GM21717 (cell line): ENCODE data around the gene PHYHIPL.

ENCODE experiments used
- ATAC-seq: cut with Tn5 transposase; IDR thresholded peaks from one replicate; pipeline ENCODE4 v1.9.1; 2021; ENCODE audit warnings: mild to moderate bottlenecking, moderate library complexity; ENCODE audit not compliant: unreplicated experiment

Gene PHYHIPL

DNA sequence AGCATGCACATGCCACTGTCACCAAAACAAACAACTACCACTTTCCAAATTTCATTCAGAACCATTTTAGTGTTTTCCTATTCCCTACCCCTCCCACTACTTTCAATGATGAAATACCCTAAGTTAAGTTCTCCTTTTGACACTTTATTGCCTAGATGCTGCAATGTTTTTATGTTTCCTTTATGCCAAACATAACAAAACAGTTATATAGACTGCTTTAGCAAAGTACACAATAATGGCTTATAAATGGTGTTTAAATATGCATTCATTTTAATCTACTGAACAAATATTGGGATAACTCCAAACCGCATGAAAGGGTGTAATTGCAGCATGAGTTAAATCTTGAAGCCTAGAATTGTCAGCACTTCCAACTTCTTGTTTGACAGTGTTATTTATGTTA, 69.2 kb downstream of the PHYHIPL start:
- ATAC-seq, result no peak

DNA sequence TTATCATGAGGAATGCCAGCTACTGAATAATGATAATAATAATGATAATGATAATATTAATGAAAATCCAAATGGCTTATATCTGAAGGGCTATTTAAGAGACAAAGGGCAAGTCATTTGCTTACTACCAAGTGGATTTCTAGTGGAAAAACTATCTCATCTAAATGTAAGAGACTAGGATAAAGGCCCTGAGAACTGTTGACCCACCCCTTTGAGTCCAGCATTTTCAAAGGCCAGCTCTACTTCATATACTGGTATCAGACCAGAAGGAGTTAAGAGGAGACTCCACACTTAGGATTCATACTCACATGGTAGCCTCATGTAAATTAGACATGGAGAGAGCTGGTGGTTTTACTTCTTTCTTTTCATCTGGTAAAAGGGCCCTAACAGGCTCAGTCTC, 76.0 kb downstream of the PHYHIPL start:
- ATAC-seq, result no peak

DNA sequence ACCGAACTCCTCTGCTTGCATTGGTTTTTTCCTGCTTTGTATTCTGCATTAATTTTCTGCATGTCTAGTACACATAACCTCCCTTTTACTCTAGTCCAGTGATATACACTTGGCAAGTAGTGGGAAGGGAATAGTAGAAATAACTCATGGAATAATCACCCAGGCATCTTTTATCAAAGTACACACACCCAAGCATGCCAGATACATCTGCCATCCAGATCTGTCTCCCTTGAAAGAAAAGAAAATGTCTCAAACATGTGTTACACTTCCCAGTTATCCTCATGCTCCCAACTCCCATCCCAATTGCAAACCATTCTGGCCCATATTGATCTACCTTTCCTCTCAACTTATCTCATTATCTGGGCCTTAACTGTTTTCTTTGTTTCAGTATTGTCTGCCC, 79.0 kb downstream of the PHYHIPL start:
- no peak for ATAC-seq

- ATAC-seq, result no peak
Observed at GRCh38 chr10:59257224-59257623, 80.8 kb downstream of the PHYHIPL start.

- ATAC-seq, result no peak
Observed at GRCh38 chr10:59258890-59259289, 82.4 kb downstream of the PHYHIPL start.

DNA sequence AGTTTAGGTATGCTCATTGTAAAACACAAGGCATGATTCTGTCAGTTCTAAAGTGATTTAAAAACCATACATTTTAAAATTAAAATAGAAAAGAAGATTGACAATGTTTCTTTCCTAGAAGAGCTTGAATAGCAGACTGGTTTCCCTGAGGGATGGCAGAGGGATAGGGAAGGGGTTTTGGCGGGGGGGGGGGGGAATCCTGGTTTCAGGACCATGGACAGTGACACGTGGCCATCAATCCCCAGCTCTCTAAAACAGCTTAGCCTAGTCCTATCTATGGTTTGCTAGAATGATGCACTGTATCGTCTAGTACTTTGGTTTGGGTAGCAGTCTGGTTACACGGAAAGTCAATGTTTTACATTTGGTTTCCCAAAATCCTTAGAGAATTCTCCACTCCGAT, 88.7 kb downstream of the PHYHIPL start:
- no peak for ATAC-seq

DNA sequence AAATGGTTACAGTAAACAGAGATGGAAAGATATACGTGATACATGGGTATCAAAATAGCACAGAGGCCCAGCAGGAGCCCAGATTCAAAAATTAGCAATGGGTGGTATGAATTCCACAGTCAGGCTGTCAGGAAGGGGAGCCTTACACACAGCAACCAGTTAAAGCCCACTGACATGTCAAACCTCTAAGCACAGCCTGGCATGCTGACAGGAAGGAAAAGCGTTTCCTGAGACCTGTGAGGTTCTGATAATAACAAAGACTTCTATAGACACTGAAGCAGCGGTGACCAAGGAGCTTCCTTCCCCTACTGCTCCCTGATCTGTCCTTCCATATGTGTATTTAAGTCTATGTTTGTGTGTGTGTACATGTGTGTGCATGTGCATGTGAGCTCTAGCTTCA, 89.9 kb downstream of the PHYHIPL start:
- no peak for ATAC-seq

GRCh38 chr10:59268460-59268859, 92.0 kb downstream of the PHYHIPL start:
- ATAC-seq, result no peak

- ATAC-seq, result no peak
Observed at GRCh38 chr10:59269651-59270050, 93.2 kb downstream of the PHYHIPL start.

DNA sequence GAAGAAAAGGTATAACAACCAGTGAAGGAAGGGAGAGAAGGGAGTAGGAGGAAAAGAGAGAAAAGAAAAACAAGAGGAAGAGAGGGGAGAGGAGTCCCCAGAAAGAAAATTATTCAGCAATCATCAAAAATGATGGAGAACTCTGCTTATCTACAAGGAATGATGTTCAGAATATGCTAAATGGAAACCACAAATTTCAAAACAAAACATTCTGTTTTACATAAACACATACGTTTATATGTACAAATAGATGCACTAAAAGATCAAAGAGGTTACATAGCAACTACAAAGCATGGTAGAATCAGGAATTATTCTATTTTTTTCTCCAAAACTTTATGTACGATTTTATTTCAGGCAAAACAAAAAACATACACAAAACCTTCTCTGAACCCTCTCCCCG, 94.0 kb downstream of the PHYHIPL start:
- ATAC-seq, result no peak

DNA sequence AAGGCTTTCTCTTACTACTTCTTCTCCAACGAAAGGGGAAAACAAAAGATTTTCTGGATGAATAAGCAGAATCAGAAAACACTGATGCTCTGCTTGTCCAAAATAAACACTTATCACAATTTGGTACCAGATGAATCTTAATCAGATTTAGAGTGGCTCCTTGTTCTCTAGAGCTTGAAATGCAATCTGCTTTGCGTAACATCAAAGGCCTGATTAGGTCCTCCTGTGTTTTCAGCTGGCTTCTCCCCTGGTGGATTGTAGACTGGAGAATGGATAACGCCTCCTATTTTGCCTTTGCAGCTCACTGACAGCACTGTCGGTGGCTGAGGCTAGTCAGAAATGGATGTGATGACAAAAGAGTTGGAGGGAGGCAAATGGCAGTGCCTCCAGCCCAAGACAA, 94.7 kb downstream of the PHYHIPL start:
- no peak for ATAC-seq

DNA sequence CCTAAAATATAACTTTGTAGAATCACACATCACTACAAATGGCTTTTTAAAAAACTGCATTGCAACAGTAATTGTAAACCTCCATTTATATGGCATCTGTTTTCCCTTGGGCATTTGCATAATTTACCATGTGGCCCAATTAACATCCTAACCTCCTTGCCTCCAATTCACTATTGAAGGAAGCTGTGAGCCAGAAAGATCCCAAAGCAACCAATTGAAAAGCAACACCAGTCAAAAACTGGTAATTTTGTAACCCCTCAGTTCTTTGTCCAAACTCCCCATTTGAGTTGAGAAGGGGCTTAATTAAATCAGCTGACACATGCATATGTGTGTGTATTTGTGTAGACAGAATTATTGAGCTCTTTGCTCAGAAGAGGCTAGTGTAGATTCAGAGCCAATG, 95.6 kb downstream of the PHYHIPL start:
- ATAC-seq, result no peak

DNA sequence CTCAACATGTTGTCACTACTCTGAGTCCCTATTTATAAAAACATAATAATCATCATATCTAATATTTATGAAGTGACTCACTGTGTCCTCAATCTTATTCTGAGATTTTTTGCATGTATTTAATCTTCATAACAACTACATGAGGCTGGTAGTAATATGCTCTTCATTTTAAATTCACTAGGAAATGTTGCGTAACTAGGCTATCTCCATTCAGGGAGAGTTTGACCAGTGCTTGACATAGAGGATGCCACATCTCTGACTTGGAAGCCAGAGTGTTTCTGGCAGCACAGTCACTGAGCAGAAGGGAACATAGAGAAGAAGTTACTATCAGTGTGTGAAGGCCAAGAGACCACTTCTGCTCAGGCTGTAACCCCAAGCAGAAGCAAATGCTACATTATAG, 97.0 kb downstream of the PHYHIPL start:
- no peak for ATAC-seq

GRCh38 chr10:59276133-59276532, 99.7 kb downstream of the PHYHIPL start:
- ATAC-seq, result no peak

DNA sequence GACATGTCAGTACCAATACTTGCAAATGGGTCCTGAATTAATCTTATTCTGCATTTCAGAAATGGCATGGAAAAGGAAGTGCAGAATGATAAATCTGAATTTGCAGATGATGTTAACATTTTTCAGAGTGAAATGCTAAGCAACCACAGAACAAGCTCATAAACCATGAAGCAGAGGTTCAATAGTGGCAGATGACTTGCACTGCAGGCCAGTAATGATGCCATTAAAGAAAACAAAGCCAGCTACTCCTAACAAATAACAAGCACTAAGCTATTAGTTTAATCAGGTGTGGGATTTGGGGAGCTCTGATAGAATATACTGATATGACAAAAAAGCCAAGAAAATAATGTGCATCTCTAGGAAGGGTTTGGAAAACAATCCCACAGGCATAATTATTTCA, 100.5 kb downstream of the PHYHIPL start:
- ATAC-seq, result no peak

GRCh38 chr10:59279476-59279875, 103.0 kb downstream of the PHYHIPL start:
- no peak for ATAC-seq

GRCh38 chr10:59279991-59280505, 103.6 kb downstream of the PHYHIPL start:
- no peak for ATAC-seq

GRCh38 chr10:59281861-59282260, 105.4 kb downstream of the PHYHIPL start:
- no peak for ATAC-seq

DNA sequence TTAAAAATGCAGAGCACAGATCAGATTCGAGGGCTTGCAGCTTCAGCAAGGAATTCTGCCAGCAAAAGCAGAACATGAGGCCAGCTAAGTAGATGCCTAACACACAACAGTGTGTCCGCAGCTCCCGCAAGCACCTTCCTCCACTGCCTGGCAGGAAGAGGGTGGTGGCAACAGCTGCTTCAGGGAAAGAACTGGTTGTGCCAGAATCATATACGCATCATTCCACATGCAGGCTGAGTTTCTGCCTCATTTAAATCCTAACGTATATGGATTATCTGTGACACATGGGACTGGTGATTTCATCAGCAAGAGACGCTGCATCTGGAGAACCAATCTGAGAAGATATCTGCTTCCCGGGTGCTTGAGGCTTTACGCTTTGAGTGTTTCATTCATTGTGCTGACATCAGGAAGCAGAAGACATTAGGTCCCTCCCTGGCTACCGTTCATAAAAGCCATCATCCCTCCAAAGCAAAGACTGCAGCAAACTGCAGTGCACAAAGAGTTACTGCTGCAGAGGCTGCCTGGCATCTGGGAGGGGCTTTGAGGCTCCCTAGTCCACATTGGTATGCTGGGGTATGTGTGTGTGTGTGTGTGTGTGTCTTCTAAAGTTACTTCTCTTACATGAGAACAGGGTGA, 107.1 kb downstream of the PHYHIPL start:
- ATAC-seq, result no peak

DNA sequence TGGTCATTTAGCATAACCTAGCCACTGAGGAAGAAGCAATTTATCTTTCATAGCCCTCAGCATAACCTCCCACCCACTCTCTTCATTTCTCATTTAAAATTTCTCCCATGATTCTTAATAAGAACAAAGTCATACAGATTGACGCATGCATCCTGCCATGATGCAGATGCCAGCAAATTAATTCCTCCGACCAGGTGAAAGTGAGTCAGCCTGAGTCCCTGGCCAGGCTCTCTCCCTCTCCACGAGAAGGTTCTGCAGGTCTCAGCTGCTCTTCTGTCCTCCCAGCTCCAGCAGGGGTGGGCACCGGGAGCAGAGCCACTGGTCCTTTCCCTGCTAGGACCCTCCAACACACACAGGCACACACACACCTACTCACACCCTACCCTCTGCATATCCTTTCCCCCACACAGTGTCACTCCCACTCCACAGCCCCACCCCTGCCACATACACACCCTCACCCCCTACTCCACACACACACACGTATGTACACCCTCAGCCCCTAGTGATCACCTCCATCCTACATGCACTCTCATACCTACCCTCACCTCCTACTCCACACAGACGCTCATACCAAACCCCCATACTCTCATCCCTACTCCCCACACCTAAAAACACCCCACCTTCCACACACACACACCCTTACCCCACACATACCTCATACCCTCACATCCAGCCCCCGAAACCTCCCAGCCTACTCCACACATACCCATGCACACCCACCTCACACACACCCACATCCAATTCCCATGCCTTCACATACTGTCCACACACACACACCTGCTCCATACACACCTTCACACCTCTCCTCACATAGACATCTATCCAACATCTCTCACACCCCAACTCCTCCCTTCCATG, 107.9 kb downstream of the PHYHIPL start:
- ATAC-seq, result no peak

GRCh38 chr10:59285073-59285472, 108.6 kb downstream of the PHYHIPL start:
- ATAC-seq, result no peak

GRCh38 chr10:59285848-59286247, 109.4 kb downstream of the PHYHIPL start:
- ATAC-seq, result no peak
